HEK293 (cell line): ENCODE data around the gene CNP.

Source experiments
- CTCF ChIA-PET: fragments of 350-600 bp; formaldehyde crosslinking; extraction: SDS; loops from one replicate; lab custom pipeline; 2021; ENCODE audit warnings: antibody characterized with exemption; lab: Yijun Ruan, JAX
- POLR2A ChIA-PET: fragments of 300-600 bp; formaldehyde crosslinking; extraction: SDS; loops from one replicate; lab custom pipeline; 2020; ENCODE audit warnings: antibody characterized with exemption, inconsistent platforms; lab: Yijun Ruan, JAX
- H3K27ac ChIP-seq: fragments of 200-500 bp; sonication (Bioruptor generic); 2 replicates; pipeline ENCODE4 v1.5.1; 2014; ENCODE audit warnings: low read depth, low read length, control low read depth, inconsistent platforms; ENCODE audit errors: extremely low read depth
- H3K36me3 ChIP-seq, 2 experiments: fragments of 200-500 bp in 1 of 2; sonication (Bioruptor generic) in 1 of 2; 1 replicate in 1 of 2; 2 replicates in 1 of 2; pipeline ENCODE4 v1.5.1; 2014 to 2017; ENCODE audit warnings: inconsistent platforms in 2 of 2, low read length in 2 of 2; ENCODE audit not compliant: control insufficient read depth in 2 of 2, insufficient read depth in 1 of 2
- H3K4me1 ChIP-seq: fragments of 200-500 bp; sonication (Bioruptor generic); 2 replicates; pipeline ENCODE4 v1.5.1; 2014; ENCODE audit warnings: mild to moderate bottlenecking, low read length, inconsistent platforms; ENCODE audit not compliant: control insufficient read depth, insufficient read depth
- H3K4me3 ChIP-seq: 2 replicates; pipeline ENCODE4 v1.5.1; 2011; ENCODE audit warnings: low read depth, mild to moderate bottlenecking, control low read depth, low read length, moderate library complexity
- H3K9me3 ChIP-seq: fragments of 200-500 bp; sonication (Bioruptor generic); 2 replicates; pipeline ENCODE4 v1.5.1; 2014; ENCODE audit warnings: low read depth, low read length, inconsistent platforms; ENCODE audit not compliant: control insufficient read depth, insufficient read depth
- EGR2 ChIP-seq: fragments of 450-650 bp; formaldehyde crosslinking; IDR thresholded peaks from 2 replicates; pipeline ENCODE4 v1.5.1; 2016; ENCODE audit warnings: low read depth, missing biosample characterization, missing genetic modification characterization
- IKZF3 ChIP-seq: fragments of 450-650 bp; IDR thresholded peaks from 2 replicates; pipeline ENCODE4 v1.5.0; 2018; ENCODE audit warnings: missing biosample characterization, mild to moderate bottlenecking, missing genetic modification characterization, moderate library complexity
- MYNN ChIP-seq: fragments of 450-650 bp; formaldehyde crosslinking; IDR thresholded peaks from 2 replicates; pipeline ENCODE4 v1.5.1; 2016; ENCODE audit warnings: missing biosample characterization, missing genetic modification characterization, borderline replicate concordance
- SETDB1 ChIP-seq: IDR thresholded peaks from one replicate; pipeline ENCODE4 v1.6.1; 2017; ENCODE audit warnings: mild to moderate bottlenecking, low read length, moderate library complexity, mixed read lengths; ENCODE audit not compliant: insufficient read length
- TRIM28 ChIP-seq: IDR thresholded peaks from 2 replicates; pipeline ENCODE4 v1.6.1; 2011; ENCODE audit warnings: low read length, control low read depth, borderline replicate concordance
- ZBTB1 ChIP-seq: fragments of 450-650 bp; formaldehyde crosslinking; IDR thresholded peaks from 2 replicates; pipeline ENCODE4 v1.5.1; 2016; ENCODE audit warnings: missing biosample characterization, missing genetic modification characterization
- ZFHX2 ChIP-seq: fragments of 450-650 bp; formaldehyde crosslinking; conservative IDR thresholded peaks from 2 replicates; pipeline ENCODE4 v1.5.1; 2016; ENCODE audit warnings: missing biosample characterization, missing genetic modification characterization
- ZFP3 ChIP-seq: fragments of 450-650 bp; formaldehyde crosslinking; IDR thresholded peaks from 2 replicates; pipeline ENCODE4 v1.5.1; 2016; ENCODE audit warnings: low read depth, missing biosample characterization, missing genetic modification characterization
- ZFP37 ChIP-seq: fragments of 450-650 bp; formaldehyde crosslinking; IDR thresholded peaks from 2 replicates; pipeline ENCODE4 v1.5.1; 2016; ENCODE audit warnings: missing biosample characterization, missing genetic modification characterization
- ZNF174 ChIP-seq: fragments of 450-650 bp; formaldehyde crosslinking; IDR thresholded peaks from 2 replicates; pipeline ENCODE4 v1.5.0; 2017; ENCODE audit warnings: missing biosample characterization, mild to moderate bottlenecking, missing genetic modification characterization
- ZNF248 ChIP-seq: fragments of 450-650 bp; formaldehyde crosslinking; IDR thresholded peaks from 2 replicates; pipeline ENCODE4 v1.5.1; 2017; ENCODE audit warnings: missing biosample characterization, missing genetic modification characterization
- ZNF354C ChIP-seq: fragments of 450-650 bp; formaldehyde crosslinking; IDR thresholded peaks from 2 replicates; pipeline ENCODE4 v1.5.1; 2016; ENCODE audit warnings: missing biosample characterization, missing genetic modification characterization, low read depth, borderline replicate concordance
- ZNF548 ChIP-seq: fragments of 450-650 bp; formaldehyde crosslinking; IDR thresholded peaks from 2 replicates; pipeline ENCODE4 v1.5.1; 2016; ENCODE audit warnings: missing biosample characterization, missing genetic modification characterization
- ZNF585B ChIP-seq: fragments of 450-650 bp; formaldehyde crosslinking; IDR thresholded peaks from 2 replicates; pipeline ENCODE4 v1.5.1; 2016; ENCODE audit warnings: missing biosample characterization, missing genetic modification characterization
- ZNF621 ChIP-seq: fragments of 450-650 bp; formaldehyde crosslinking; IDR thresholded peaks from 2 replicates; pipeline ENCODE4 v1.5.1; 2017; ENCODE audit warnings: missing biosample characterization, missing genetic modification characterization
- ZNF629 ChIP-seq: fragments of 450-650 bp; formaldehyde crosslinking; IDR thresholded peaks from 2 replicates; pipeline ENCODE4 v1.5.1; 2017; ENCODE audit warnings: missing biosample characterization, missing genetic modification characterization
- ZNF707 ChIP-seq: fragments of 450-650 bp; formaldehyde crosslinking; IDR thresholded peaks from 2 replicates; pipeline ENCODE4 v1.5.1; 2016; ENCODE audit warnings: missing biosample characterization, missing genetic modification characterization
- ZSCAN23 ChIP-seq: fragments of 450-650 bp; formaldehyde crosslinking; IDR thresholded peaks from 2 replicates; pipeline ENCODE4 v1.5.1; 2016; ENCODE audit warnings: missing biosample characterization, missing genetic modification characterization
- TF ChIP-seq, protein P1 (sequence below): fragments of 450-650 bp; formaldehyde crosslinking; IDR thresholded peaks from 2 replicates; pipeline ENCODE4 v1.5.1; 2017; ENCODE audit warnings: missing biosample characterization, mild to moderate bottlenecking, missing genetic modification characterization, moderate library complexity
- TF ChIP-seq, protein P2 (sequence below): fragments of 450-650 bp; formaldehyde crosslinking; IDR thresholded peaks from 2 replicates; pipeline ENCODE4 v1.5.1; 2016; ENCODE audit warnings: missing biosample characterization, missing genetic modification characterization
- TF ChIP-seq, protein P3 (sequence below): fragments of 450-650 bp; formaldehyde crosslinking; IDR thresholded peaks from 2 replicates; pipeline ENCODE4 v1.5.1; 2016; ENCODE audit warnings: missing biosample characterization, missing genetic modification characterization
- TF ChIP-seq, protein P4 (sequence below): fragments of 450-650 bp; formaldehyde crosslinking; IDR thresholded peaks from 2 replicates; pipeline ENCODE4 v1.5.1; 2016; ENCODE audit warnings: missing biosample characterization, missing genetic modification characterization
- TF ChIP-seq, protein P5 (sequence below): fragments of 450-650 bp; formaldehyde crosslinking; IDR thresholded peaks from 2 replicates; pipeline ENCODE4 v1.5.1; 2016; ENCODE audit warnings: missing biosample characterization, missing genetic modification characterization
- TF ChIP-seq, protein P6 (sequence below): fragments of 450-650 bp; formaldehyde crosslinking; conservative IDR thresholded peaks from 2 replicates; pipeline ENCODE4 v1.5.1; 2016; ENCODE audit warnings: low read depth, missing biosample characterization, missing genetic modification characterization

CNP gene

DNA sequence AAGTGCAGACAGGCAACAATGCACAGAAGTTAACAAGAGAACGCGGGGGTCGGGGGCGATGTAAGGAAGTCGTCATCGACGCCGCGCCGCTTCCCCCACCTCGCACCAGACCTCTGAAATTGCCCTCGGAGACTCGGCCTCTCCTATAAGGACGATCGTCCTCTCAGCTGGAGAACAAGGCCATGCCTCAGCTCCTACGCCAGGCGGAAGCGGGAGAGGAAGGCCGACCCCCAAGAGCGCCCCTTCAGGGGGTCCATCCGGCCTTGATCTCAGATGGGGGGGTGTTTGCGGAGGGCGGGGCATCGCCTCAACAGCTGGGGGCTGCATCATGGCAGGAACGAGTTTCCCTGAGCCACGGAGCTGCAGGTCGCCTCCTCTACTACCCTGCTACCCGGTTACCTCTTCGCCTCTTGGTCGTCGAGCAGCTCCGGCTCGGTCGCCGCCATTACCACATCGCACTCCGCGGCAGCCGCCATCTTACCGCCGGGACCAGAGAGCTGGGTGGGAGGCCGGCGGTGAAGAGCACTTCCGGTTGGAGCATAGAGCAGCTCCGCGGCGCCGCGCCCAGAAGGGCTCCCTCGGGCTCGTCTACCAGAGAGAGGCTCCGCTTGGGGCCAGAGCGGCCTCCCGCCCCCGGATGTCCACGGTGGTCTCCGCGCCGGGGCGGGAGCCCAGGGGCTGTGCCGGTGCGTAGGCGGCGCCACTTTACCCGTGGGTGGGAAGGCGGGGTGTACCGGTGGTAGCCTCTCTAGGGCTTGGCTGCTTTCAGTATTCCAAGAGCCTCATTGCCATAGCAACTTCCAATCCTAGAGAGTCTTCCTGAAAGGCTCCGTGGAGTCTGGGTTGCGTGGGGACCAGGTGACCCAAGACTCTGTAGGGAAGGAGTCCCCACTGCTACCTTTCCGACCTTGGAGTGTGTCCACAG, 50.6 kb downstream of the CNP start, which contains the start of gene DNAJC7:
Gene DNAJC7, minus strand, starts transcription at position 499 of the 925 bp plus-strand sequence. Its CDS starts 23 bp downstream, at position 476.
- Histone ChIP-seq H3K36me3 (peaks cover 13 to 16% of the 10 kb centered on the region in 2 experiments; a peak in 2 of 3 replicates), H3K27ac (peak within 1 kb of the TSS; percentile 91), H3K4me3 (peak within 1 kb of the TSS; percentile 79), H3K4me1 (peaks cover 3% of the 10 kb centered on the region; the same call in 1 of the 2 replicates), H3K9me3 (no peaks in the 10 kb centered on the region)
- ChIA-PET CTCF (interaction anchor here (0.6 to 12.6 kb wide), 18 partner anchors 8 to 746 kb away, joined by 3 to 260 read pairs (median 4); partner anchors contain the start of genes ACLY, CNP, DHX58 and HSPB9), POLR2A (interaction anchor here (0.5 to 5.4 kb wide), 28 partner anchors 10 to 981 kb away, joined by 3 to 50 read pairs (median 4); partner anchors contain the start of genes ACLY, CAVIN1, CNP and EIF1)
- TF ChIP-seq ZFP3 (no peak), ZNF174 (tag by site-specific recombination) (no peak), ZNF548 (tag by site-specific recombination) (no peak), ZFP37 (no peak; the same call in 1 of the 2 replicates), EGR2 (peak; percentile 98), MYNN (peak; percentile 49; the same call in 1 of the 2 replicates), IKZF3 (tag by site-specific recombination) (peak; percentile 74; the same call in 1 of the 2 replicates), ZNF354C (no peak), ZBTB1 (tag by site-specific recombination) (no peak), ZNF248 (tag by site-specific recombination) (no peak), ZNF629 (tag by site-specific recombination) (peak; percentile 77), ZFHX2 (peak; percentile 99), TRIM28 (peak; percentile 89; the same call in 1 of the 2 replicates), ZNF621 (no peak), ZSCAN23 (tag by site-specific recombination) (peak; percentile 30; the same call in 1 of the 2 replicates), ZNF707 (tag by site-specific recombination) (no peak), ZNF585B (tag by site-specific recombination) (no peak), SETDB1 (no peak)
- TF ChIP-seq, protein P1, sequence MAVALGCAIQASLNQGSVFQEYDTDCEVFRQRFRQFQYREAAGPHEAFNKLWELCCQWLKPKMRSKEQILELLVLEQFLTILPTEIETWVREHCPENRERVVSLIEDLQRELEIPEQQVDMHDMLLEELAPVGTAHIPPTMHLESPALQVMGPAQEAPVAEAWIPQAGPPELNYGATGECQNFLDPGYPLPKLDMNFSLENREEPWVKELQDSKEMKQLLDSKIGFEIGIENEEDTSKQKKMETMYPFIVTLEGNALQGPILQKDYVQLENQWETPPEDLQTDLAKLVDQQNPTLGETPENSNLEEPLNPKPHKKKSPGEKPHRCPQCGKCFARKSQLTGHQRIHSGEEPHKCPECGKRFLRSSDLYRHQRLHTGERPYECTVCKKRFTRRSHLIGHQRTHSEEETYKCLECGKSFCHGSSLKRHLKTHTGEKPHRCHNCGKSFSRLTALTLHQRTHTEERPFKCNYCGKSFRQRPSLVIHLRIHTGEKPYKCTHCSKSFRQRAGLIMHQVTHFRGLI (tag by site-specific recombination): no peak
- TF ChIP-seq, protein P2, sequence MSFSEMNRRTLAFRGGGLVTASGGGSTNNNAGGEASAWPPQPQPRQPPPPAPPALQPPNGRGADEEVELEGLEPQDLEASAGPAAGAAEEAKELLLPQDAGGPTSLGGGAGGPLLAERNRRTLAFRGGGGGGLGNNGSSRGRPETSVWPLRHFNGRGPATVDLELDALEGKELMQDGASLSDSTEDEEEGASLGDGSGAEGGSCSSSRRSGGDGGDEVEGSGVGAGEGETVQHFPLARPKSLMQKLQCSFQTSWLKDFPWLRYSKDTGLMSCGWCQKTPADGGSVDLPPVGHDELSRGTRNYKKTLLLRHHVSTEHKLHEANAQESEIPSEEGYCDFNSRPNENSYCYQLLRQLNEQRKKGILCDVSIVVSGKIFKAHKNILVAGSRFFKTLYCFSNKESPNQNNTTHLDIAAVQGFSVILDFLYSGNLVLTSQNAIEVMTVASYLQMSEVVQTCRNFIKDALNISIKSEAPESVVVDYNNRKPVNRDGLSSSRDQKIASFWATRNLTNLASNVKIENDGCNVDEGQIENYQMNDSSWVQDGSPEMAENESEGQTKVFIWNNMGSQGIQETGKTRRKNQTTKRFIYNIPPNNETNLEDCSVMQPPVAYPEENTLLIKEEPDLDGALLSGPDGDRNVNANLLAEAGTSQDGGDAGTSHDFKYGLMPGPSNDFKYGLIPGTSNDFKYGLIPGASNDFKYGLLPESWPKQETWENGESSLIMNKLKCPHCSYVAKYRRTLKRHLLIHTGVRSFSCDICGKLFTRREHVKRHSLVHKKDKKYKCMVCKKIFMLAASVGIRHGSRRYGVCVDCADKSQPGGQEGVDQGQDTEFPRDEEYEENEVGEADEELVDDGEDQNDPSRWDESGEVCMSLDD (tag by site-specific recombination): peak; percentile 95
- TF ChIP-seq, protein P3, sequence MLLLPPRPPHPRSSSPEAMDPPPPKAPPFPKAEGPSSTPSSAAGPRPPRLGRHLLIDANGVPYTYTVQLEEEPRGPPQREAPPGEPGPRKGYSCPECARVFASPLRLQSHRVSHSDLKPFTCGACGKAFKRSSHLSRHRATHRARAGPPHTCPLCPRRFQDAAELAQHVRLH (tag by site-specific recombination): 0 out of 2 replicates have a peak, but pooled peaks have one; percentile 81
- TF ChIP-seq, protein P4, sequence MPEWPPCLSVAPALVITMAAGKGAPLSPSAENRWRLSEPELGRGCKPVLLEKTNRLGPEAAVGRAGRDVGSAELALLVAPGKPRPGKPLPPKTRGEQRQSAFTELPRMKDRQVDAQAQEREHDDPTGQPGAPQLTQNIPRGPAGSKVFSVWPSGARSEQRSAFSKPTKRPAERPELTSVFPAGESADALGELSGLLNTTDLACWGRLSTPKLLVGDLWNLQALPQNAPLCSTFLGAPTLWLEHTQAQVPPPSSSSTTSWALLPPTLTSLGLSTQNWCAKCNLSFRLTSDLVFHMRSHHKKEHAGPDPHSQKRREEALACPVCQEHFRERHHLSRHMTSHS (tag by site-specific recombination): no peak
- TF ChIP-seq, protein P5, sequence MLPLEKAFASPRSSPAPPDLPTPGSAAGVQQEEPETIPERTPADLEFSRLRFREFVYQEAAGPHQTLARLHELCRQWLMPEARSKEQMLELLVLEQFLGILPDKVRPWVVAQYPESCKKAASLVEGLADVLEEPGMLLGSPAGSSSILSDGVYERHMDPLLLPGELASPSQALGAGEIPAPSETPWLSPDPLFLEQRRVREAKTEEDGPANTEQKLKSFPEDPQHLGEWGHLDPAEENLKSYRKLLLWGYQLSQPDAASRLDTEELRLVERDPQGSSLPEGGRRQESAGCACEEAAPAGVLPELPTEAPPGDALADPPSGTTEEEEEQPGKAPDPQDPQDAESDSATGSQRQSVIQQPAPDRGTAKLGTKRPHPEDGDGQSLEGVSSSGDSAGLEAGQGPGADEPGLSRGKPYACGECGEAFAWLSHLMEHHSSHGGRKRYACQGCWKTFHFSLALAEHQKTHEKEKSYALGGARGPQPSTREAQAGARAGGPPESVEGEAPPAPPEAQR (tag by site-specific recombination): no peak
- TF ChIP-seq, protein P6, sequence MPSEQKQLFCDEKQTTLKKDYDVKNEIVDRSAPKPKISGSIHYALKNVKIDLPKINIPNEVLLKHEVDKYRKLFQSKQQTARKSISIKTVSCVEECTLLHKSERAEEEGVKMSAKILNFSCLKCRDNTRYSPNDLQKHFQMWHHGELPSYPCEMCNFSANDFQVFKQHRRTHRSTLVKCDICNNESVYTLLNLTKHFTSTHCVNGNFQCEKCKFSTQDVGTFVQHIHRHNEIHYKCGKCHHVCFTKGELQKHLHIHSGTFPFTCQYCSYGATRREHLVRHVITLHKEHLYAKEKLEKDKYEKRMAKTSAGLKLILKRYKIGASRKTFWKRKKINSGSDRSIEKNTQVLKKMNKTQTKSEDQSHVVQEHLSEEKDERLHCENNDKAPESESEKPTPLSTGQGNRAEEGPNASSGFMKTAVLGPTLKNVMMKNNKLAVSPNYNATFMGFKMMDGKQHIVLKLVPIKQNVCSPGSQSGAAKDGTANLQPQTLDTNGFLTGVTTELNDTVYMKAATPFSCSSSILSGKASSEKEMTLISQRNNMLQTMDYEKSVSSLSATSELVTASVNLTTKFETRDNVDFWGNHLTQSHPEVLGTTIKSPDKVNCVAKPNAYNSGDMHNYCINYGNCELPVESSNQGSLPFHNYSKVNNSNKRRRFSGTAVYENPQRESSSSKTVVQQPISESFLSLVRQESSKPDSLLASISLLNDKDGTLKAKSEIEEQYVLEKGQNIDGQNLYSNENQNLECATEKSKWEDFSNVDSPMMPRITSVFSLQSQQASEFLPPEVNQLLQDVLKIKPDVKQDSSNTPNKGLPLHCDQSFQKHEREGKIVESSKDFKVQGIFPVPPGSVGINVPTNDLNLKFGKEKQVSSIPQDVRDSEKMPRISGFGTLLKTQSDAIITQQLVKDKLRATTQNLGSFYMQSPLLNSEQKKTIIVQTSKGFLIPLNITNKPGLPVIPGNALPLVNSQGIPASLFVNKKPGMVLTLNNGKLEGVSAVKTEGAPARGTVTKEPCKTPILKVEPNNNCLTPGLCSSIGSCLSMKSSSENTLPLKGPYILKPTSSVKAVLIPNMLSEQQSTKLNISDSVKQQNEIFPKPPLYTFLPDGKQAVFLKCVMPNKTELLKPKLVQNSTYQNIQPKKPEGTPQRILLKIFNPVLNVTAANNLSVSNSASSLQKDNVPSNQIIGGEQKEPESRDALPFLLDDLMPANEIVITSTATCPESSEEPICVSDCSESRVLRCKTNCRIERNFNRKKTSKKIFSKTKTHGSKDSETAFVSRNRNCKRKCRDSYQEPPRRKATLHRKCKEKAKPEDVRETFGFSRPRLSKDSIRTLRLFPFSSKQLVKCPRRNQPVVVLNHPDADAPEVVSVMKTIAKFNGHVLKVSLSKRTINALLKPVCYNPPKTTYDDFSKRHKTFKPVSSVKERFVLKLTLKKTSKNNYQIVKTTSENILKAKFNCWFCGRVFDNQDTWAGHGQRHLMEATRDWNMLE (tag by site-specific recombination): peak; percentile 86
